Limb (tissue), 2 donors: ENCODE data around the gene PDE8A.

ENCODE experiments used
- DNase-seq, 2 donors: peaks; one replicate each; pipeline ENCODE4 v3.0.0-alpha.2; 2016; ENCODE audit errors: extremely low spot score in 2 of 2

PDE8A gene

GRCh38 chr15:85031944-85032558 is 50.4 kb downstream of the PDE8A start:
- DNase-seq = no peak

GRCh38 chr15:85033148-85033547 is 51.5 kb downstream of the PDE8A start:
- DNase-seq = no peak

GRCh38 chr15:85034276-85034675 is 52.6 kb downstream of the PDE8A start:
- DNase-seq = no peak

- no peak for DNase-seq
These were observed 54.3 kb downstream of the PDE8A start for GRCh38 chr15:85035980-85036379.

GRCh38 chr15:85036716-85037115 is 55.1 kb downstream of the PDE8A start:
- no peak for DNase-seq

- DNase-seq = no peak
These were observed 56.0 kb downstream of the PDE8A start for GRCh38 chr15:85037641-85038040.

- DNase-seq = no peak
These were observed 59.6 kb downstream of the PDE8A start for GRCh38 chr15:85041230-85041629.

- DNase-seq = peak; percentile 45
These were observed 62.7 kb downstream of the PDE8A start for GRCh38 chr15:85044251-85044853.

- DNase-seq = no peak
These were observed 63.2 kb downstream of the PDE8A start for GRCh38 chr15:85044894-85045293.

GRCh38 chr15:85045615-85046014 is 64.0 kb downstream of the PDE8A start:
- no peak for DNase-seq

- DNase-seq = peak; percentile 38
These were observed 65.8 kb downstream of the PDE8A start for GRCh38 chr15:85047271-85047948.

- no peak for DNase-seq
These were observed 66.8 kb downstream of the PDE8A start for GRCh38 chr15:85048430-85048829.

GRCh38 chr15:85049805-85050204 is 68.1 kb downstream of the PDE8A start:
- no peak for DNase-seq

- no peak for DNase-seq
These were observed 78.1 kb downstream of the PDE8A start for GRCh38 chr15:85059734-85060133.

- DNase-seq = no peak
These were observed 80.9 kb downstream of the PDE8A start for GRCh38 chr15:85062560-85062959.

GRCh38 chr15:85063088-85063487 is 81.4 kb downstream of the PDE8A start:
- DNase-seq = no peak

GRCh38 chr15:85063522-85064079 is 81.9 kb downstream of the PDE8A start:
- no peak for DNase-seq

GRCh38 chr15:85064710-85065109 is 83.1 kb downstream of the PDE8A start:
- DNase-seq = no peak

GRCh38 chr15:85071061-85071460 is 89.4 kb downstream of the PDE8A start:
- DNase-seq = no peak

GRCh38 chr15:85071504-85071903 is 89.8 kb downstream of the PDE8A start:
- DNase-seq = no peak

- DNase-seq = no peak
These were observed 91.3 kb downstream of the PDE8A start for GRCh38 chr15:85072917-85073316.

- DNase-seq = no peak
These were observed 92.0 kb downstream of the PDE8A start for GRCh38 chr15:85073556-85074194.
